Measurements from ENCODE around the gene SPAG16. TPM values are rescaled to one million over a fixed set of nuclear protein-coding genes. Genes with fewer than 3 reads are reported as not detected.

The SPAG16 gene
- polyA plus RNA-seq, 3 donors from 2014 or later = 9.7 to 18.6 (median 11.5) TPM

DNA sequence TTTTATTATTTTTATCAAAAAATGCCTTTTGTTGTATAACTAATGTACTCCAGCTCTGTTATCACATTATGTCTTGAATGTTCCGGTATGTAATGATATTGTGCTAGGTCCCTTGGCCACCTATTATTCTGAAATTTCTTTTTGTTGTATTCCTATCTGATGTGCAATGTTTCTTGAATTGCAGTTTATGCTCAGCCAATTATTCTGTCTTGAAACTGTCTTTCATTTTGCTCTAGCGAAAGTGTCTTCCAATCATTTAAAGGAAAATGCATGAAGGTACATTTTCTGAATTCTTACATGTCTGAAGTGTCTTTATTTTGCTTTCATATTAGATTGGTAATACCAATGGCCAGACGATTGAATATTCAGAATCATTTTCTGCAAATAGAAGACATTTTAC is 277.5 kb downstream of the SPAG16 start:
- Mint-ChIP-seq H3K36me3 (no peaks in the 10 kb centered on the region), H3K4me1 (no peaks in the 10 kb centered on the region), H3K4me3 (no peak overlapping the region), H3K27me3 (ENCODE audit: low read depth in 3 of 3) (no peaks in the 10 kb centered on the region), H3K27ac (no peak overlapping the region), H3K9me3 (peaks cover 2 to 32% (median 13%) of the 10 kb centered on the region in 6 donors)
- DNase-seq = no peak

DNA sequence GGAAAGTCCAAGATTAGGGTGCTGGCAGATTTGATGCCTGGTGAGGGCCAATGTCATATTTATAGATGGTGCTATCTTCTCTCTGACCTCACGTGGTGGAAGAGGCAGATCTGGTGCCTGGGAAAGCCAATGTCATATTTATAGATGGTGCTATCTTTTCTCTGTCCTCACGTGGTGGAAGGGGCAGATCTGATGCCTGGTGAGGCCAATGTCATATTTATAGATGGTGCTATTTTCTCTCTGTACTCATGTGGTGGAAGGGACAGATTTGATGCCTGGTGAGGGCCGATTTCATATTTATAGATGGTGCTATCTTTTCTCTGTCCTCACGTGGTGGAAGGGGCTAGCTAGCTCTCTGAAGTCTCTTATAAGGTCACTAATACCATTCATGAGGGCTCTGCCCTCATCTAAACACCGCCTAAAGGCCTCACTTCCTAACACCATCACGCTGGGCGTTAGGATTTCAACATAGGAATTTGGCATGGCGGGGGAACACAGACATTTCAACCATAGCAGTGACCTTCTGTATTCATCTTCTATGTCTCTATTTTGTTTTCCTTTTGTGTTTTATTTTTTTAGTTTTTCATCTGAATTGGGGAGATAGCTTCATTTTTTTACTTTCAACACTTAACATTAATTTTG is 278.4 kb downstream of the SPAG16 start:
- Mint-ChIP-seq H3K9me3 (peaks cover 2 to 32% (median 13%) of the 10 kb centered on the region in 6 donors), H3K27me3 (ENCODE audit: low read depth in 3 of 3) (no peaks in the 10 kb centered on the region), H3K36me3 (no peaks in the 10 kb centered on the region), H3K4me3 (no peak overlapping the region), H3K4me1 (no peaks in the 10 kb centered on the region), H3K27ac (no peak overlapping the region)
- DNase-seq = no peak

DNA sequence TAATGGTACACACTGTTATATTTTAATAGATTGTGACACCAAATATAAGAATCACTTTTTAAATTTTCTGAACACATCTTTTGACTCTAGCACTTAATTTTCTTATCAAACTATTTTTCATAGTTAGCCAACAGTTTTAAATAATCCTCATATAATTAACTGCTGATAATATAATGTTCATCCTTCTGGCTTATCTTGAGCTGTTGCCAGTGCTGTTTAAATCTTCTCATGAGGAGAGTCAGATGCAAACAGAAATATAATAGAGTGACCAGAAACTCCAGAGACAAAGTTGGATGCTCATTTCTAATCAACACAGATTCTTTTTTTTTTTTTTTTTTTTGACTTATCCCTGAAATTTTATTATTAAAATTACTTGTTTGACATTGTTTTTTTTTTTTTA is 282.6 kb downstream of the SPAG16 start:
- Mint-ChIP-seq H3K36me3 (no peaks in the 10 kb centered on the region), H3K27ac (no peak overlapping the region), H3K4me3 (no peak overlapping the region), H3K4me1 (no peaks in the 10 kb centered on the region), H3K9me3 (peaks cover 2 to 28% (median 13%) of the 10 kb centered on the region in 6 donors), H3K27me3 (ENCODE audit: low read depth in 3 of 3) (no peaks in the 10 kb centered on the region)
- no peak for DNase-seq

GRCh38 chr2:213609570-213610170 is 325.4 kb downstream of the SPAG16 start:
- H3K4me1 Mint-ChIP-seq = no peaks in the 10 kb centered on the region
- H3K9me3 Mint-ChIP-seq = peaks cover 0 to 9% (median 4%) of the 10 kb centered on the region in 6 donors
- H3K36me3 Mint-ChIP-seq = no peaks in the 10 kb centered on the region
- H3K27me3 Mint-ChIP-seq (ENCODE audit: low read depth in 3 of 3) = no peaks in the 10 kb centered on the region
- no peak overlapping the region for H3K27ac Mint-ChIP-seq
- no peak for DNase-seq
- no peak overlapping the region for H3K4me3 Mint-ChIP-seq

DNA sequence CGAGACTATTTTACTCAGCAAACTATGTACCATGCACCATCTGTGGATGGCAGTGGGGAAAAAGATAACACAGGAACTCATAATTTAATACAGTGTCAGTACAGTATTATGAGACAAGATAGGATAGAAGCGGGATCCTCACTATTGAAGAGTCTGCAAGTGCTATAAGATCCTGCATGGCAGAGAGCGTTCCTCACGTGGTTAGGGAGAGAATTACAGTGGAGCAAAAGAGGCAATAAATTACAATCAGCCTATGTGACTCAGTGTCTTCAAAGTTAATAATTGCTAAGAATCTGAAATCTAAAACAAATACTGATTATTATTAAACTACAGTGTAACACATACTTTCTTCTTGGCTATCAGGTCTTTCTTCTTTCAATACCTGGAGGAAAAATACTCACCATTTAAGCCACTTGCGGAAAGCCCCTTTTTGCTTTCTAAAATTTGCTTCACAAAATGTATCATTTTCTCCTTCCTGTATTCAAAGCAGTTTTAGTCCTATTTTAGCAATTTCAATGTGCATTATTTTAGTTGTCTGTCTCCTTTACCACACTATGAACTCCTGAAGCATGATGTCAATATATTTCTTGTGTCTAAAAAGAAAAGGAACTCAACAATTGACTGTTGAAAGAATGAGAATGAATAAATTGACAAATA is 342.9 kb downstream of the SPAG16 start:
- H3K4me3 Mint-ChIP-seq = no peak overlapping the region
- no peaks in the 10 kb centered on the region for H3K4me1 Mint-ChIP-seq

GRCh38 chr2:213627835-213628460 is 343.7 kb downstream of the SPAG16 start:
- Mint-ChIP-seq H3K9me3 (peaks cover 0 to 35% (median 6%) of the 10 kb centered on the region in 6 donors), H3K27ac (no peak overlapping the region), H3K27me3 (ENCODE audit: low read depth in 3 of 3) (no peaks in the 10 kb centered on the region), H3K36me3 (no peaks in the 10 kb centered on the region), H3K4me3 (no peak overlapping the region), H3K4me1 (no peaks in the 10 kb centered on the region)
- no peak for DNase-seq

More for the DNA sequence above, 342.9 kb downstream of the SPAG16 start:
- H3K36me3 Mint-ChIP-seq = no peaks in the 10 kb centered on the region
- no peaks in the 10 kb centered on the region for H3K27me3 Mint-ChIP-seq (ENCODE audit: low read depth in 3 of 3)
- peaks cover under 1 to 27% (median 5%) of the 10 kb centered on the region in 6 donors for H3K9me3 Mint-ChIP-seq
- no peak for DNase-seq
- H3K27ac Mint-ChIP-seq = no peak overlapping the region

DNA sequence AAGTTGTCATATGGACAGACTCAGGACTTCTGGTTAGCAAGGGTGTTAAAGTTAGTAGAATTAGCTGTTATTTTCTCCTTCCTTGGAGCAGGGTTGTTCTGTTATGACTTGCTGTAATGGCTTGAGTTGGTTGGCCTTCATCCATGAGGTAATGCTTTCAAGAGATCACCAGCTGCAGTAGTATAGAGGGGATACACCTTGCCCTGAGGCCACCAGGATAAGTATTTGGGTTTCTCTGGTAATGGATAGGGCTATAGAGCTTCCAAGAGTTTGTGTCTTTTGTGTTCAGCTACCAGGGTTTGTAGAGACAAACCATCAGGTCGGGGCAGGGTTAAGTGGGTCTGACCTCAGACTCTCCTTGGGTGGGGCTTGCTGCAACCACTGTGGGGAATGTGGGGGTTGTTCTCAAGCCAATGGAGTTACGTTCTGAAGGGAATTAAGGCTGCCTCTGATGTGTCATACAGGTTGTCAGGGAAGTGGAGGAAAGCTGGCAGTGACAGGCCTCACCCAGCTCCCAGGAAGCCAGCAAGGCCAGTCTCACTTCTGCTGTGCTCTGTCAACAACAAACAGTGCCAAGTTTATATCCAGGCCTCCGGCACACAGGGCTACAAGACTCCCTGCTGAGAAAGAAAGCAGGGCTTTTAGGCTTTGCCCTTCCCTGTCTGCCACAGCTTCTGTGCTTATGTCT is 356.6 kb downstream of the SPAG16 start:
- Mint-ChIP-seq H3K36me3 (peaks cover 0 to 3% (median 0%) of the 10 kb centered on the region in 3 donors), H3K9me3 (peaks cover 6 to 49% (median 12%) of the 10 kb centered on the region in 6 donors), H3K27me3 (ENCODE audit: low read depth in 3 of 3) (peaks cover 0 to 4% (median 2%) of the 10 kb centered on the region in 3 donors), H3K4me1 (no peaks in the 10 kb centered on the region), H3K27ac (no peak overlapping the region), H3K4me3 (no peak overlapping the region)
- no peak for DNase-seq

DNA sequence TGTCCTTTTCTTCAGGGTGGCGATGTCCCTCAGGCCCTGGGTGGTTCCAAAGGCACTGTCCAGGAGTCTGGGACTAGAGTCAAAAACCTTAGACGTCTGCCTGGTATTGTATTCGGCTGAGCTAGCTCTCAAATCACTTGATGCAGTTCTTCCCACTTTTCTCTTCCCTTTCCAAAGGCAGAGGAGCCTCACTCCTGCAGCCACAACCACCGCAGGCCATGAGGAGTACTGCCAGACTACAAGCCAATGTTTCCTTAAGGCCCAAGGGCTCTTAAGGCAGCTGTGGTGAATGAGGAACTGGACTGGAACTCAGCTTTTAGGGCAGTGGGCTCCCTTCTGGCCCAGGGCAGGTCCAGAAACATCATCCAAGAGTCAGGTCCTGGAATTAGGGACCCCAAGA is 360.7 kb downstream of the SPAG16 start:
- Mint-ChIP-seq H3K4me1 (no peaks in the 10 kb centered on the region), H3K36me3 (peaks cover 0 to 3% (median 0%) of the 10 kb centered on the region in 3 donors), H3K27me3 (ENCODE audit: low read depth in 3 of 3) (peaks cover 0 to 2% (median 0%) of the 10 kb centered on the region in 3 donors), H3K27ac (no peak overlapping the region), H3K9me3 (peaks cover 2 to 24% (median 7%) of the 10 kb centered on the region in 6 donors), H3K4me3 (no peak overlapping the region)
- DNase-seq = no peak

DNA sequence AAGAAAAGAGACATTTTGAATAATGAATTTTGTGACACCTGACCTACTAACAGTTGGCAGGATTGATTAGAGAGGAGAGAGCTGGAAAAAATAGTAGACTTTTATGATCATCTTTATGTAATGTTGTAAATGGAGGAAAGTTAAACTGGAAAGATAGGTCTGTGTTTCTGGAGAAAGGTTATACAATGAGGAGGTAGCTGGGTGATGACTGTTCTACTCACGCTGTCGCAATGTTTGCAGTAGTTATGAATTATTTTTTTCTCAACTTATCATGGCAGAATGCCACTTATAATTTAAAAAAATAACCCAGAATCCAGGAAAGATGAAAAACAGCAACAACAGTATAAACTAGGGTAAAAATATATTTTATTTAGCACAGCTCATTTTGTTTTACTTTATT is 364.9 kb downstream of the SPAG16 start:
- H3K27me3 Mint-ChIP-seq (ENCODE audit: low read depth in 3 of 3) = no peaks in the 10 kb centered on the region
- no peaks in the 10 kb centered on the region for H3K4me1 Mint-ChIP-seq
- H3K36me3 Mint-ChIP-seq = no peaks in the 10 kb centered on the region
- H3K9me3 Mint-ChIP-seq = peaks cover 0 to 12% (median 6%) of the 10 kb centered on the region in 6 donors
- no peak overlapping the region for H3K27ac Mint-ChIP-seq
- no peak overlapping the region for H3K4me3 Mint-ChIP-seq
- no peak for DNase-seq

DNA sequence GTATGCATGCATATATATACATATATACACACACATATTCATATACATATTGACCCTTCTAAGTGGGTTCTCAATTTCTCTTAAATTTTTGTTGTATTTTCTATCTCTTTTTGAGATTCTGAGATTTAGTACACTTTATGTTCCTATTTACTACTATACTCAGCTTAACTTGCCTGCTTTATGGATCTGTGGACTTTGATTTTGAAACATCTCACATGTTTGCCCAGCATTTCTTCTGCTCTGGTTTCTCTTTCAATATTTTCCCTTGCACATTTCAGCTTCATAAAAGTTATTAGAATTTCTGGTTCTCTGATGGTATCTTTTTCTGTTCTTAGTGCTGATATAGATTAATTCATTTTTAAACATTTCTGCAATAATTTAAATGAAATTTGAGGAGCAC is 380.6 kb downstream of the SPAG16 start:
- Mint-ChIP-seq H3K4me1 (no peaks in the 10 kb centered on the region), H3K9me3 (peaks cover 0 to 21% (median 9%) of the 10 kb centered on the region in 6 donors), H3K4me3 (no peak overlapping the region), H3K36me3 (no peaks in the 10 kb centered on the region), H3K27ac (no peak overlapping the region), H3K27me3 (ENCODE audit: low read depth in 3 of 3) (no peaks in the 10 kb centered on the region)
- DNase-seq = no peak

- Mint-ChIP-seq H3K27me3 (ENCODE audit: low read depth in 3 of 3) (no peaks in the 10 kb centered on the region), H3K27ac (no peak overlapping the region), H3K36me3 (no peaks in the 10 kb centered on the region), H3K9me3 (peaks cover 3 to 20% (median 11%) of the 10 kb centered on the region in 6 donors), H3K4me1 (no peaks in the 10 kb centered on the region), H3K4me3 (no peak overlapping the region)
- no peak for DNase-seq
Observed at GRCh38 chr2:213669657-213670056, 385.4 kb downstream of the SPAG16 start.

GRCh38 chr2:213678437-213679218 is 394.4 kb downstream of the SPAG16 start:
- no peak overlapping the region for H3K27ac Mint-ChIP-seq
- no peak for DNase-seq
- no peaks in the 10 kb centered on the region for H3K36me3 Mint-ChIP-seq
- no peak overlapping the region for H3K4me3 Mint-ChIP-seq
- peaks cover 0 to 13% (median 4%) of the 10 kb centered on the region in 6 donors for H3K9me3 Mint-ChIP-seq
- H3K4me1 Mint-ChIP-seq = no peaks in the 10 kb centered on the region
- H3K27me3 Mint-ChIP-seq (ENCODE audit: low read depth in 3 of 3) = peaks cover 0 to 2% (median 0%) of the 10 kb centered on the region in 3 donors

GRCh38 chr2:213679894-213680293 is 395.6 kb downstream of the SPAG16 start:
- Mint-ChIP-seq H3K36me3 (no peaks in the 10 kb centered on the region), H3K9me3 (peaks cover 0 to 17% (median 4%) of the 10 kb centered on the region in 6 donors), H3K27me3 (ENCODE audit: low read depth in 3 of 3) (peaks cover 0 to 2% (median 0%) of the 10 kb centered on the region in 3 donors), H3K4me1 (no peaks in the 10 kb centered on the region), H3K4me3 (no peak overlapping the region), H3K27ac (no peak overlapping the region)
- no peak for DNase-seq

Data from immature natural killer cell (primary cell).